HepG2 (cell line): ENCODE measurements around the gene DHX57. TPM values are rescaled to one million over a fixed set of nuclear protein-coding genes. Genes with fewer than 3 reads are reported as not detected.

Experiments
- ARHGAP35 ChIP-seq: sonication (generic); formaldehyde crosslinking; IDR thresholded peaks from 2 replicates; pipeline ENCODE4 v1.9.0; 2022; ENCODE audit warnings: mild to moderate bottlenecking, inconsistent platforms, moderate library complexity, missing genetic modification reagents, borderline replicate concordance
- ARNT ChIP-seq: fragments of 450-650 bp; IDR thresholded peaks from 2 replicates; pipeline ENCODE4 v1.6.1; 2017
- ARNTL ChIP-seq: sonication (generic); formaldehyde crosslinking; IDR thresholded peaks from 2 replicates; pipeline ENCODE4 v1.4.0; 2020; ENCODE audit warnings: mild to moderate bottlenecking, missing genetic modification reagents
- CBX2 ChIP-seq, 2 experiments: fragments of 200-600 bp in 1 of 2; sonication (generic); formaldehyde crosslinking in 1 of 2; IDR thresholded peaks; 2 replicates each; pipeline versions ENCODE4 v1.7.0 to v1.8.1; 2018 to 2022; ENCODE audit warnings: low read depth in 2 of 2, low read length in 1 of 2, mild to moderate bottlenecking in 1 of 2, missing genetic modification reagents in 1 of 2
- CBX5 ChIP-seq: sonication (generic); formaldehyde crosslinking; IDR thresholded peaks from 2 replicates; pipeline ENCODE4 v1.4.0; 2020; ENCODE audit warnings: missing genetic modification reagents, borderline replicate concordance
- CREB1 ChIP-seq, 2 experiments: fragments of 450-650 bp in 1 of 2; IDR thresholded peaks; 2 replicates each; pipeline ENCODE4 v1.6.1; 2016 to 2017; ENCODE audit warnings: control low read depth in 1 of 2, mild to moderate bottlenecking in 1 of 2, missing compliant biosample characterization in 1 of 2, missing genetic modification characterization in 1 of 2
- FOXA3 ChIP-seq: IDR thresholded peaks from 2 replicates; pipeline ENCODE4 v1.6.1; 2016; ENCODE audit warnings: missing genetic modification reagents, missing compliant biosample characterization
- HDAC1 ChIP-seq: sonication (generic); formaldehyde crosslinking; IDR thresholded peaks from 2 replicates; pipeline ENCODE4 v1.5.1; 2020; ENCODE audit warnings: mild to moderate bottlenecking, missing genetic modification reagents
- RFX3 ChIP-seq: IDR thresholded peaks from 2 replicates; pipeline ENCODE4 v1.6.1; 2016; ENCODE audit warnings: missing biosample characterization, missing genetic modification reagents
- RXRB ChIP-seq: IDR thresholded peaks from 2 replicates; pipeline ENCODE4 v1.6.1; 2016; ENCODE audit warnings: borderline replicate concordance, missing genetic modification reagents, missing compliant biosample characterization
- SMC3 ChIP-seq: IDR thresholded peaks from 2 replicates; pipeline ENCODE4 v1.6.1; 2011; ENCODE audit warnings: low read length, improper control_type of control experiment
- SNAI1 ChIP-seq: sonication (generic); formaldehyde crosslinking; IDR thresholded peaks from 2 replicates; pipeline ENCODE4 v1.5.0; 2020; ENCODE audit warnings: mild to moderate bottlenecking, missing genetic modification reagents, borderline replicate concordance
- SRSF1 ChIP-seq: fragments of 200-400 bp; formaldehyde crosslinking; optimal IDR thresholded peaks from 2 replicates; pipeline ENCODE3; 2017; ENCODE audit warnings: mild to moderate bottlenecking, low read depth, low read length, moderate library complexity
- SRY ChIP-seq: sonication (generic); formaldehyde crosslinking; IDR thresholded peaks from 2 replicates; pipeline ENCODE4 v1.8.0; 2022; ENCODE audit warnings: mild to moderate bottlenecking, missing genetic modification reagents
- TAF1 ChIP-seq: sonication (generic); formaldehyde crosslinking; IDR thresholded peaks from 2 replicates; pipeline ENCODE4 v1.4.0; 2020; ENCODE audit warnings: missing genetic modification reagents
- TBL1XR1 ChIP-seq: fragments of 150-350 bp; IDR thresholded peaks from 2 replicates; pipeline ENCODE4 v1.6.1; 2014; ENCODE audit warnings: borderline replicate concordance, low read length; ENCODE audit not compliant: partially characterized antibody
- THYN1 ChIP-seq: sonication (generic); formaldehyde crosslinking; IDR thresholded peaks from 2 replicates; pipeline ENCODE4 v1.8.1; 2023; ENCODE audit warnings: low read depth, mild to moderate bottlenecking, moderate library complexity, missing genetic modification reagents, borderline replicate concordance
- ZBTB21 ChIP-seq: sonication (generic); formaldehyde crosslinking; IDR thresholded peaks from 2 replicates; pipeline ENCODE4 v1.4.0; 2020; ENCODE audit warnings: missing genetic modification reagents
- ZFP82 ChIP-seq: sonication (generic); formaldehyde crosslinking; IDR thresholded peaks from 2 replicates; pipeline ENCODE4 v1.5.1; 2020; ENCODE audit warnings: mild to moderate bottlenecking, missing genetic modification reagents, borderline replicate concordance
- ZNF12 ChIP-seq: sonication (generic); formaldehyde crosslinking; IDR thresholded peaks from 2 replicates; pipeline ENCODE4 v1.5.0; 2020; ENCODE audit warnings: missing genetic modification reagents
- ZNF275 ChIP-seq: sonication (generic); formaldehyde crosslinking; IDR thresholded peaks from 2 replicates; pipeline ENCODE4 v1.8.0; 2022; ENCODE audit warnings: missing genetic modification reagents, mild to moderate bottlenecking, inconsistent platforms, borderline replicate concordance
- ZNF34 ChIP-seq: sonication (generic); formaldehyde crosslinking; IDR thresholded peaks from 2 replicates; pipeline ENCODE4 v1.4.0; 2020; ENCODE audit warnings: mild to moderate bottlenecking, missing genetic modification reagents, borderline replicate concordance
- ZNF367 ChIP-seq: sonication (generic); formaldehyde crosslinking; IDR thresholded peaks from 2 replicates; pipeline ENCODE4 v1.4.0; 2020; ENCODE audit warnings: missing genetic modification reagents, borderline replicate concordance
- ZNF451 ChIP-seq: sonication (generic); formaldehyde crosslinking; IDR thresholded peaks from 2 replicates; pipeline ENCODE4 v1.5.0; 2020; ENCODE audit warnings: mild to moderate bottlenecking, missing genetic modification reagents
- ZNF569 ChIP-seq: sonication (generic); formaldehyde crosslinking; IDR thresholded peaks from 2 replicates; pipeline ENCODE4 v1.5.0; 2020; ENCODE audit warnings: mild to moderate bottlenecking, missing genetic modification reagents, moderate library complexity, borderline replicate concordance
- ZNF746 ChIP-seq: sonication (generic); formaldehyde crosslinking; IDR thresholded peaks from 2 replicates; pipeline ENCODE4 v1.8.0; 2022; ENCODE audit warnings: mild to moderate bottlenecking, missing genetic modification reagents
- ZNF816 ChIP-seq: sonication (generic); formaldehyde crosslinking; IDR thresholded peaks from 2 replicates; pipeline ENCODE4 v1.8.0; 2022; ENCODE audit warnings: missing genetic modification reagents, mild to moderate bottlenecking, borderline replicate concordance
- ZNF883 ChIP-seq: sonication (generic); formaldehyde crosslinking; IDR thresholded peaks from 2 replicates; pipeline ENCODE4 v1.5.1; 2020; ENCODE audit warnings: mild to moderate bottlenecking, missing genetic modification reagents; ENCODE audit errors: not compliant biosample characterization
- ZSCAN20 ChIP-seq: sonication (generic); formaldehyde crosslinking; IDR thresholded peaks from 2 replicates; pipeline ENCODE4 v1.4.0; 2020; ENCODE audit warnings: missing genetic modification reagents, mild to moderate bottlenecking, borderline replicate concordance
- polyA plus RNA-seq, 8 experiments: library from polyadenylated mRNA; depleted of rRNA in 3 of 8; stranded (reverse) in 7 of 8; unstranded in 1 of 8; fragments of >200 nt; fragmentation: Illumina TruSeq in 4 of 8; extraction: Trizol in 4 of 8; gene quantifications; 2 replicates each; pipeline versions ENCODE4 v1.2.1 to v1.2.3, GENCODE V29; 2011 to 2016; ENCODE audit warnings: low read depth in 4 of 8, missing spikeins in 1 of 8, mixed read lengths in 1 of 8; ENCODE audit not compliant: insufficient read depth in 1 of 8
- total RNA-seq, 5 experiments: library from RNA; depleted of rRNA; stranded (reverse); fragments of >200 nt; fragmentation: Illumina TruSeq; extraction: Trizol; gene quantifications; 2 replicates each; pipeline ENCODE4 v1.2.3, GENCODE V29; 2016; ENCODE audit warnings: low read depth in 1 of 5

The DHX57 gene
- total and polyA plus RNA-seq, 2 of the 13 experiments (the other 11 are each of a cell fraction or from before 2014, with no cell fraction given), result 9.2 to 24.2 TPM

- TF ChIP-seq CBX2 (IDR thresholded peaks at IDR 0.05; ENCODE audit: low read depth, low read length), result no peak
- peak; percentile 77; the same call in 1 of the 2 replicates for TF ChIP-seq CBX2 (CRISPR knock-in tag; IDR thresholded peaks at IDR 0.05; ENCODE audit: low read depth)
- peak; percentile 91; the same call in 1 of the 2 replicates for TF ChIP-seq ZNF816
- no peak for TF ChIP-seq ARNT
- peak; percentile 94; the same call in 1 of the 2 replicates for TF ChIP-seq SRY (CRISPR knock-in tag)
- peak; percentile 94; the same call in 1 of the 2 replicates for TF ChIP-seq ZNF569 (CRISPR knock-in tag)
- no peak; the same call in 1 of the 2 replicates for TF ChIP-seq SMC3
- TF ChIP-seq ZNF883 (CRISPR knock-in tag), result peak; percentile 85
- TF ChIP-seq HDAC1 (CRISPR knock-in tag), result peak; percentile 98
- TF ChIP-seq RXRB (CRISPR knock-in tag), result peak; percentile 53
- 0 out of 2 replicates have a peak, but pooled peaks have one; percentile 32 for TF ChIP-seq ZNF451
- TF ChIP-seq ZNF12 (CRISPR knock-in tag), result no peak
- 0 out of 2 replicates have a peak, but pooled peaks have one; percentile 38 for TF ChIP-seq ZSCAN20 (CRISPR knock-in tag)
- peak; percentile 91; the same call in 1 of the 2 replicates for TF ChIP-seq ZNF275
- TF ChIP-seq ZNF746, result peak; percentile 83
- TF ChIP-seq CREB1 (IDR thresholded peaks at IDR 0.05), result peak; percentile 87
- TF ChIP-seq CREB1 (CRISPR knock-in tag; IDR thresholded peaks at IDR 0.05), result peak; percentile 57; the same call in 1 of the 2 replicates
- TF ChIP-seq RFX3 (CRISPR knock-in tag), result peak; percentile 96
- TF ChIP-seq THYN1 (CRISPR knock-in tag), result no peak
- TF ChIP-seq CBX5 (CRISPR knock-in tag), result peak; percentile 64; the same call in 1 of the 2 replicates
- TF ChIP-seq TAF1, result peak; percentile 80; the same call in 1 of the 2 replicates
- TF ChIP-seq FOXA3 (CRISPR knock-in tag), result peak; percentile 40; the same call in 1 of the 2 replicates
- TF ChIP-seq ZBTB21 (CRISPR knock-in tag), result no peak
- TF ChIP-seq ZNF34 (CRISPR knock-in tag), result peak; percentile 64; the same call in 1 of the 2 replicates
- TF ChIP-seq TBL1XR1, result peak; percentile 49
- no peak for TF ChIP-seq SNAI1 (CRISPR knock-in tag)
- TF ChIP-seq ZNF367 (CRISPR knock-in tag), result no peak
- peak; percentile 75; the same call in 1 of the 2 replicates for TF ChIP-seq ZFP82 (CRISPR knock-in tag)
- peak; percentile 93 for TF ChIP-seq SRSF1
- TF ChIP-seq ARNTL, result 0 out of 2 replicates have a peak, but pooled peaks have one; percentile 26
- TF ChIP-seq ARHGAP35, result peak; percentile 51
These were observed at the start of gene DHX57, which contains the start of gene MORN2 (continued) for GRCh38 chr2:38875576-38876367.
